Measurements from ENCODE around the gene TNFRSF25.
"Not testable (repeated sequence)": the region's sequence is repeated elsewhere in the genome, so short reads cannot be mapped to it uniquely, and the experiment has no call there.

Gene TNFRSF25

GRCh38 chr1:6496365-6496721 lies 30.4 kb upstream of the TNFRSF25 start:
- Histone ChIP-seq H2AFZ (ENCODE audit: low read depth, low read length) (no peak overlapping the region), H3K27me3 (ENCODE audit: low read depth, low read length) (peaks cover 14% of the 10 kb centered on the region), H3K9ac (ENCODE audit: low read length) (no peak overlapping the region), H3K4me3 (ENCODE audit: low read length) (no peak overlapping the region), H3K36me3 (replicated peaks; ENCODE audit: low read depth, low read length) (no peaks in the 10 kb centered on the region), H3K9me3 (ENCODE audit: insufficient read depth, low read length) (no peaks in the 10 kb centered on the region), H3K27ac (ENCODE audit: low read length) (no peak overlapping the region), H3K4me1 (ENCODE audit: low read length) (peaks cover 7% of the 10 kb centered on the region), H3K79me2 (ENCODE audit: low read length) (no peaks in the 10 kb centered on the region), H3K4me2 (ENCODE audit: low read length) (no peak overlapping the region), H4K20me1 (ENCODE audit: insufficient read depth, low read length) (no peaks in the 10 kb centered on the region)
- TF ChIP-seq, protein P1, sequence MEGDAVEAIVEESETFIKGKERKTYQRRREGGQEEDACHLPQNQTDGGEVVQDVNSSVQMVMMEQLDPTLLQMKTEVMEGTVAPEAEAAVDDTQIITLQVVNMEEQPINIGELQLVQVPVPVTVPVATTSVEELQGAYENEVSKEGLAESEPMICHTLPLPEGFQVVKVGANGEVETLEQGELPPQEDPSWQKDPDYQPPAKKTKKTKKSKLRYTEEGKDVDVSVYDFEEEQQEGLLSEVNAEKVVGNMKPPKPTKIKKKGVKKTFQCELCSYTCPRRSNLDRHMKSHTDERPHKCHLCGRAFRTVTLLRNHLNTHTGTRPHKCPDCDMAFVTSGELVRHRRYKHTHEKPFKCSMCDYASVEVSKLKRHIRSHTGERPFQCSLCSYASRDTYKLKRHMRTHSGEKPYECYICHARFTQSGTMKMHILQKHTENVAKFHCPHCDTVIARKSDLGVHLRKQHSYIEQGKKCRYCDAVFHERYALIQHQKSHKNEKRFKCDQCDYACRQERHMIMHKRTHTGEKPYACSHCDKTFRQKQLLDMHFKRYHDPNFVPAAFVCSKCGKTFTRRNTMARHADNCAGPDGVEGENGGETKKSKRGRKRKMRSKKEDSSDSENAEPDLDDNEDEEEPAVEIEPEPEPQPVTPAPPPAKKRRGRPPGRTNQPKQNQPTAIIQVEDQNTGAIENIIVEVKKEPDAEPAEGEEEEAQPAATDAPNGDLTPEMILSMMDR (IDR thresholded peaks at IDR 0.05; ENCODE audit: low read depth, low read length) = no peak
- TF ChIP-seq EZH2phosphoT487 (IDR thresholded peaks at IDR 0.05; ENCODE audit: low read depth) = no peak

DNA sequence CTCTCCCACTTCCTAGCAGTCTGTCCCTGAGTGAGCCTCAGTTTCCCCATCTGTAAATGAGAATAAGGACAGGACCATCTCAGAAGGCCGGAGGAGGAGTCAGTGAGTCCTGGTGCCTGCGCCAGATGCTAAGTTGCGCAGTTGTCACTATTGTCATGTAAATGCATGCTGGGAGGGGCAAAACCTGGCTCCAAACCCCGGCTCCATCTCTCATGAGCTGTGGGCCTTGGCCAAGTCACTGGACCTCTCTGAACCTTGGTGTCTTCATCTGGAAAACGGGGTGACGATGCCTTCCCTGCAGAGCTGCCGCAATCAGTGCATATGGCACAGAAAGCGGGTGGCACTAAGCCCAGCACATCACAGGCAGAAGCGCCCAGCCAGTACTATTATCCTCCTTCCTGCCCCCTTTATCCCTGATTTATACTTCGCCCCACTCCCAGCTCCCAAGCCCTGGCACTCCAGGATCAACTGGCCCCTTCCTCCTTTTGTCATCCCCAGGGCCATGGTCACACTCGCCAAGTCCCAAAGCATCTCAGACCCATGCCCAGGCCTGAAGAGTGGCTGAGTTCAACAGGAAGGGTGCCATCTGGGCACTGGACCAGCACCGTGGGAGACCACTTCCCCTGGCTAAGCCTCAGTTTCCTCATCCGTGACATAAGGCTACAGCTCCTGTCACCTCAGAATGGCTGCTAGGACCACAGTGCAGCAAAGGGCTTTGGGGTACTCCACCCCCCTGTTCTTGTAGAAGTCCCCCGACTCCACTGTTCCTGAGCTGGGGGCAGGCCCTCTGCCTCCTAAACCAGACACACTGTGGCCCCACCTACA lies 29.8 kb upstream of the TNFRSF25 start:
- Histone ChIP-seq H3K79me2 (ENCODE audit: low read length) (no peaks in the 10 kb centered on the region), H3K27me3 (ENCODE audit: low read depth, low read length) (peaks cover 11% of the 10 kb centered on the region), H3K4me1 (ENCODE audit: low read length) (peaks cover 9% of the 10 kb centered on the region), H3K36me3 (replicated peaks; ENCODE audit: low read depth, low read length) (no peaks in the 10 kb centered on the region), H3K4me2 (ENCODE audit: low read length) (no peak overlapping the region), H2AFZ (ENCODE audit: low read depth, low read length) (no peak overlapping the region), H3K27ac (ENCODE audit: low read length) (no peak overlapping the region), H3K9ac (ENCODE audit: low read length) (no peak overlapping the region), H3K4me3 (ENCODE audit: low read length) (no peak overlapping the region), H3K9me3 (ENCODE audit: insufficient read depth, low read length) (no peaks in the 10 kb centered on the region), H4K20me1 (ENCODE audit: insufficient read depth, low read length) (no peaks in the 10 kb centered on the region)
- no peak for TF ChIP-seq EZH2phosphoT487 (IDR thresholded peaks at IDR 0.05; ENCODE audit: low read depth)
- TF ChIP-seq, protein P1 (IDR thresholded peaks at IDR 0.05; ENCODE audit: low read depth, low read length) = no peak

DNA sequence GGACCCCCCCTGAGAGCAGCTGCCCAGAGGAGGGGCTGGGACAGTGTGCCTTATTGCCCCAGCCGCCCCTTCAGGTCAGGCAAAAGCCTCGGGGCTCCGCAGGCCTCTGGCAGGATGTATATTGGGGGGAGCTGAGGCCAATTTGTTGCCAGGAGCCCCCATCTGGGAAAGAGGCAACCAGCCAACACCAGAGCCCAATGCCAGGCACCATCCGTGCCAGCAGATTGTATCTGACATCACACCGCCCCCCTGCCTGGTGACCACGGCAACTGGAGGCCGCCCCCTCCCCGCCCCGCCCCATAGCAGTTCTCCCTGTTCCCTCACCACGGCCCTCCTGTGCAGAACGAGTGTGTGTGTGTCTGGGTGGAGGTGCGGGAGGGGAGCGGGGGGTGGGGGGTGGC lies 29.1 kb upstream of the TNFRSF25 start:
- no peaks in the 10 kb centered on the region for H3K79me2 ChIP-seq (ENCODE audit: low read length)
- H3K27ac ChIP-seq (ENCODE audit: low read length) = no peak overlapping the region
- peaks cover 9% of the 10 kb centered on the region for H3K4me1 ChIP-seq (ENCODE audit: low read length)
- no peaks in the 10 kb centered on the region for H4K20me1 ChIP-seq (ENCODE audit: insufficient read depth, low read length)
- H2AFZ ChIP-seq (ENCODE audit: low read depth, low read length) = no peak overlapping the region
- no peaks in the 10 kb centered on the region for H3K9me3 ChIP-seq (ENCODE audit: insufficient read depth, low read length)
- no peaks in the 10 kb centered on the region for H3K36me3 ChIP-seq (replicated peaks; ENCODE audit: low read depth, low read length)
- TF ChIP-seq, protein P1 (IDR thresholded peaks at IDR 0.05; ENCODE audit: low read depth, low read length) = no peak
- TF ChIP-seq EZH2phosphoT487 (IDR thresholded peaks at IDR 0.05; ENCODE audit: low read depth) = no peak
- no peak overlapping the region for H3K4me2 ChIP-seq (ENCODE audit: low read length)
- H3K4me3 ChIP-seq (ENCODE audit: low read length) = no peak overlapping the region
- H3K9ac ChIP-seq (ENCODE audit: low read length) = no peak overlapping the region
- peaks cover 11% of the 10 kb centered on the region for H3K27me3 ChIP-seq (ENCODE audit: low read depth, low read length)

GRCh38 chr1:6494627-6495026 lies 28.7 kb upstream of the TNFRSF25 start:
- Histone ChIP-seq H3K4me2 (ENCODE audit: low read length) (no peak overlapping the region), H3K4me1 (ENCODE audit: low read length) (peaks cover 10% of the 10 kb centered on the region), H3K79me2 (ENCODE audit: low read length) (no peaks in the 10 kb centered on the region), H3K36me3 (replicated peaks; ENCODE audit: low read depth, low read length) (no peaks in the 10 kb centered on the region), H3K4me3 (ENCODE audit: low read length) (no peak overlapping the region), H3K27me3 (ENCODE audit: low read depth, low read length) (peaks cover 11% of the 10 kb centered on the region), H3K9ac (ENCODE audit: low read length) (no peak overlapping the region), H3K27ac (ENCODE audit: low read length) (no peak overlapping the region), H3K9me3 (ENCODE audit: insufficient read depth, low read length) (no peaks in the 10 kb centered on the region), H2AFZ (ENCODE audit: low read depth, low read length) (no peak overlapping the region), H4K20me1 (ENCODE audit: insufficient read depth, low read length) (no peaks in the 10 kb centered on the region)
- TF ChIP-seq, protein P1 (IDR thresholded peaks at IDR 0.05; ENCODE audit: low read depth, low read length) = no peak
- no peak for TF ChIP-seq EZH2phosphoT487 (IDR thresholded peaks at IDR 0.05; ENCODE audit: low read depth)

- H3K36me3 ChIP-seq (replicated peaks; ENCODE audit: low read depth, low read length); H3K9ac ChIP-seq (ENCODE audit: low read length); H3K4me2 ChIP-seq (ENCODE audit: low read length); H3K9me3 ChIP-seq (ENCODE audit: insufficient read depth, low read length); H3K27ac ChIP-seq (ENCODE audit: low read length); H4K20me1 ChIP-seq (ENCODE audit: insufficient read depth, low read length); H3K79me2 ChIP-seq (ENCODE audit: low read length); H2AFZ ChIP-seq (ENCODE audit: low read depth, low read length); H3K4me3 ChIP-seq (ENCODE audit: low read length): not testable (repeated sequence)
- H3K4me1 ChIP-seq (ENCODE audit: low read length) = peaks cover 12% of the 10 kb centered on the region
- peaks cover 11% of the 10 kb centered on the region for H3K27me3 ChIP-seq (ENCODE audit: low read depth, low read length)
Observed at GRCh38 chr1:6493834-6494223, 27.9 kb upstream of the TNFRSF25 start.

Measured in OCI-LY3 (cell line).